H1 (cell line): Measurements from ENCODE around the gene SPTSSB.

Experiments used
- KDM5A ChIP-seq: fragments of 200-600 bp; IDR thresholded peaks from 2 replicates; pipeline ENCODE4 v1.7.1; 2012; ENCODE audit warnings: mild to moderate bottlenecking, low read length, inconsistent platforms, mixed read lengths
- POLR2A ChIP-seq, 2 experiments: IDR thresholded peaks; 1 replicate in 1 of 2; 2 replicates in 1 of 2; pipeline ENCODE4 v1.6.1; 2011; ENCODE audit warnings: low read depth in 2 of 2, low read length in 2 of 2, mild to moderate bottlenecking in 2 of 2; ENCODE audit errors: control extremely low read depth in 1 of 2
- POLR2AphosphoS5 ChIP-seq: IDR thresholded peaks from 2 replicates; pipeline ENCODE4 v1.6.1; 2011; ENCODE audit warnings: low read depth, low read length
- TAF1 ChIP-seq: IDR thresholded peaks from 2 replicates; pipeline ENCODE4 v1.6.1; 2011; ENCODE audit warnings: mild to moderate bottlenecking, low read depth, low read length
- TF ChIP-seq, protein P1 (sequence below), 3 experiments: IDR thresholded peaks; 1 replicate in 2 of 3; 2 replicates in 1 of 3; pipeline versions ENCODE4 v1.5.1 to v1.6.1; 2011; ENCODE audit warnings: low read length in 3 of 3, mild to moderate bottlenecking in 3 of 3, inconsistent platforms in 2 of 3, low read depth in 1 of 3, moderate library complexity in 1 of 3; ENCODE audit not compliant: insufficient read depth in 1 of 3; ENCODE audit errors: control extremely low read depth in 1 of 3

DNA sequence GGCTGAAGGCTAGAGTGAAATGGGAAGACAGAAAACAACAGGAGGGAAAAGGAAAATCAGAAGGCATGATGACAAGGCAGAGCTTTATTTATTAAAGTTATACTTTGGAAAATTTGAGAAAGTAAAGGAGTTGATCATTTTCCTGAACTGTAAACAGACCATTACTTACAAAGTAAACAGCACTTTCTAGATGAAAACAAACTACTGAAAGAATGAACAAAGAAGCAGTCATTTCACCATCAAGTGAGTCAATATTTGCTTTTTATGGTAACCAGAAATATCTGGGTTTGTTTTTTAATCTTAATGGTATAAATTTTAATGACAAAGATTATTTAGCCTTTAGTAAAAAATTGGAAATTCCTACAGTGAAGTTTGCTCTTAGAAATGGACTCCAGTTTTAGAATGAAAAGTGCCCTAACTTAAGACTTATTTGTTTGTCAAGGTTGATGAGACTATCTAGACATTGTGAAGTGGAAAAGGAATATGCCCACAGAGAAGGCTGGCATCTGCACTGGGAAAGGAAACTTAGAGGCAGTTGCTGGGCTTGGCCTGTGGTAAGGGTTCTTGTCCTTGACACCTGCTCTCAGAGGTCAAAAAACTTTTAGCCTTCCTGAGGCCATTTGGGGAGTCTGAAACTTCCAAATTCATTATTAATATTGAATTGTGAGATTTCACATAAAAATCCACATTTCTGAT is 47.2 kb downstream of the SPTSSB start:
- TF ChIP-seq POLR2A (IDR thresholded peaks at IDR 0.05; ENCODE audit: control extremely low read depth in 1 of 2, low read depth in 2 of 2, low read length in 2 of 2) (no peak), TAF1 (no peak), KDM5A (no peak), POLR2AphosphoS5 (no peak)
- TF ChIP-seq, protein P1, sequence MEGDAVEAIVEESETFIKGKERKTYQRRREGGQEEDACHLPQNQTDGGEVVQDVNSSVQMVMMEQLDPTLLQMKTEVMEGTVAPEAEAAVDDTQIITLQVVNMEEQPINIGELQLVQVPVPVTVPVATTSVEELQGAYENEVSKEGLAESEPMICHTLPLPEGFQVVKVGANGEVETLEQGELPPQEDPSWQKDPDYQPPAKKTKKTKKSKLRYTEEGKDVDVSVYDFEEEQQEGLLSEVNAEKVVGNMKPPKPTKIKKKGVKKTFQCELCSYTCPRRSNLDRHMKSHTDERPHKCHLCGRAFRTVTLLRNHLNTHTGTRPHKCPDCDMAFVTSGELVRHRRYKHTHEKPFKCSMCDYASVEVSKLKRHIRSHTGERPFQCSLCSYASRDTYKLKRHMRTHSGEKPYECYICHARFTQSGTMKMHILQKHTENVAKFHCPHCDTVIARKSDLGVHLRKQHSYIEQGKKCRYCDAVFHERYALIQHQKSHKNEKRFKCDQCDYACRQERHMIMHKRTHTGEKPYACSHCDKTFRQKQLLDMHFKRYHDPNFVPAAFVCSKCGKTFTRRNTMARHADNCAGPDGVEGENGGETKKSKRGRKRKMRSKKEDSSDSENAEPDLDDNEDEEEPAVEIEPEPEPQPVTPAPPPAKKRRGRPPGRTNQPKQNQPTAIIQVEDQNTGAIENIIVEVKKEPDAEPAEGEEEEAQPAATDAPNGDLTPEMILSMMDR (IDR thresholded peaks at IDR 0.05; ENCODE audit: control extremely low read depth in 1 of 3, insufficient read depth in 1 of 3, low read depth in 1 of 3, low read length in 3 of 3), result no peak
